ENCODE measurements around the gene RASGRF1. TPM values are rescaled to one million over a fixed set of nuclear protein-coding genes. Genes with fewer than 3 reads are reported as not detected.

RASGRF1 gene
- total RNA-seq, 4 donors from 2014 or later: 5.4 to 73.4 TPM; not detected in 2

GRCh38 chr15:79032656-79033055, 57.9 kb downstream of the RASGRF1 start:
- Histone ChIP-seq H3K36me3 (no peaks in the 10 kb centered on the region), H3K27me3 (no peaks in the 10 kb centered on the region), H3K9me3 (no peaks in the 10 kb centered on the region), H3K4me3 (no peak overlapping the region), H3K4me1 (no peaks in the 10 kb centered on the region), H3K27ac (no peak overlapping the region)
- TF ChIP-seq POLR2A (IDR thresholded peaks at IDR 0.05) (no peak), CTCF (IDR thresholded peaks at IDR 0.05) (no peak)
- DNase-seq: no peak

GRCh38 chr15:79031821-79032220, 58.8 kb downstream of the RASGRF1 start:
- no peak overlapping the region for H3K27ac ChIP-seq

GRCh38 chr15:79031201-79031600, 59.4 kb downstream of the RASGRF1 start:
- DNase-seq: no peak
- Histone ChIP-seq H3K4me3 (no peak overlapping the region), H3K9me3 (no peaks in the 10 kb centered on the region), H3K4me1 (no peaks in the 10 kb centered on the region), H3K27ac (no peak overlapping the region), H3K27me3 (no peaks in the 10 kb centered on the region), H3K36me3 (no peaks in the 10 kb centered on the region)
- TF ChIP-seq CTCF (IDR thresholded peaks at IDR 0.05) (no peak), POLR2A (IDR thresholded peaks at IDR 0.05) (no peak)

More at GRCh38 chr15:79031821-79032220, 58.8 kb downstream of the RASGRF1 start:
- H3K9me3 ChIP-seq: no peaks in the 10 kb centered on the region
- DNase-seq: no peak
- H3K36me3 ChIP-seq: no peaks in the 10 kb centered on the region
- TF ChIP-seq CTCF (IDR thresholded peaks at IDR 0.05): no peak
- no peak for TF ChIP-seq POLR2A (IDR thresholded peaks at IDR 0.05)
- no peaks in the 10 kb centered on the region for H3K4me1 ChIP-seq
- no peak overlapping the region for H3K4me3 ChIP-seq
- no peaks in the 10 kb centered on the region for H3K27me3 ChIP-seq

- H3K9me3 ChIP-seq: no peaks in the 10 kb centered on the region
- no peak for DNase-seq
- H3K4me3 ChIP-seq: no peak overlapping the region
- no peaks in the 10 kb centered on the region for H3K36me3 ChIP-seq
- H3K27ac ChIP-seq: no peak overlapping the region
- TF ChIP-seq POLR2A (IDR thresholded peaks at IDR 0.05) (no peak), CTCF (IDR thresholded peaks at IDR 0.05) (no peak)
- no peaks in the 10 kb centered on the region for H3K27me3 ChIP-seq
- no peaks in the 10 kb centered on the region for H3K4me1 ChIP-seq
Observed at GRCh38 chr15:79030470-79030869, 60.1 kb downstream of the RASGRF1 start.

- Histone ChIP-seq H3K27ac (no peak overlapping the region), H3K27me3 (no peaks in the 10 kb centered on the region), H3K4me1 (no peaks in the 10 kb centered on the region), H3K36me3 (no peaks in the 10 kb centered on the region), H3K9me3 (no peaks in the 10 kb centered on the region), H3K4me3 (no peak overlapping the region)
- TF ChIP-seq POLR2A (IDR thresholded peaks at IDR 0.05) (no peak), CTCF (IDR thresholded peaks at IDR 0.05) (peak in 5 of 6 experiments; percentile 44 to 66 (median 57))
- DNase-seq: peak in 2 of 3 donors; percentile 35 to 55
Observed at GRCh38 chr15:79028411-79028964, 62.1 kb downstream of the RASGRF1 start.
